Neural progenitor cell (in vitro differentiated cells): ENCODE results near the gene PLAC8. TPM values are rescaled to one million over a fixed set of nuclear protein-coding genes. Genes with fewer than 3 reads are reported as not detected.

Experiments
- DNase-seq: peaks from one replicate; pipeline ENCODE4 v3.0.0-alpha.2; 2016; ENCODE audit warnings: low spot score
- H2AFZ ChIP-seq: fragments of 200-600 bp; sonication (generic); replicated peaks from 2 replicates; pipeline ENCODE4 v1.6.1; 2016; ENCODE audit warnings: antibody characterized with exemption
- H3F3A ChIP-seq: fragments of 200-600 bp; sonication (generic); 2 replicates; pipeline ENCODE4 v1.6.1; 2016; ENCODE audit warnings: antibody characterized with exemption, low read depth
- H3K27ac ChIP-seq: fragments of 200-600 bp; sonication (generic); 2 replicates; pipeline ENCODE4 v1.5.1; 2016; ENCODE audit warnings: mild to moderate bottlenecking
- H3K27me3 ChIP-seq: fragments of 200-600 bp; sonication (generic); 2 replicates; pipeline ENCODE4 v1.6.1; 2016; ENCODE audit warnings: mild to moderate bottlenecking, moderate library complexity
- H3K36me3 ChIP-seq: fragments of 200-600 bp; sonication (generic); 2 replicates; pipeline ENCODE4 v1.5.1; 2016
- H3K4me1 ChIP-seq: fragments of 200-600 bp; sonication (generic); 2 replicates; pipeline ENCODE4 v1.6.1; 2016; ENCODE audit warnings: mixed run types
- H3K4me2 ChIP-seq: fragments of 200-600 bp; sonication (generic); 2 replicates; pipeline ENCODE4 v1.6.1; 2016
- H3K4me3 ChIP-seq: fragments of 200-600 bp; sonication (generic); 2 replicates; pipeline ENCODE4 v1.5.1; 2016
- H3K79me2 ChIP-seq: fragments of 200-600 bp; sonication (generic); 2 replicates; pipeline ENCODE4 v1.6.1; 2016; ENCODE audit warnings: low read depth
- H3K9ac ChIP-seq: fragments of 200-600 bp; sonication (generic); 2 replicates; pipeline ENCODE4 v1.6.1; 2016
- H3K9me3 ChIP-seq: fragments of 200-600 bp; sonication (generic); 2 replicates; pipeline ENCODE4 v1.5.1; 2016; ENCODE audit warnings: low read depth
- H4K20me1 ChIP-seq: fragments of 200-600 bp; sonication (generic); 2 replicates; pipeline ENCODE4 v1.6.1; 2016; ENCODE audit warnings: low read depth
- H3K27ac Mint-ChIP-seq: 3 replicates; pipeline ENCODE4 v1.8.0; 2021; ENCODE audit warnings: mixed read lengths
- H3K27me3 Mint-ChIP-seq: 2 replicates; pipeline ENCODE4 v1.8.0; 2022; ENCODE audit warnings: low read depth, mild to moderate bottlenecking, inconsistent platforms, moderate library complexity, mixed read lengths; ENCODE audit not compliant: insufficient read depth
- H3K36me3 Mint-ChIP-seq: 3 replicates; pipeline ENCODE4 v1.8.0; 2021; ENCODE audit warnings: mixed read lengths
- H3K4me1 Mint-ChIP-seq: 3 replicates; pipeline ENCODE4 v1.8.0; 2021; ENCODE audit warnings: mixed read lengths
- H3K4me3 Mint-ChIP-seq: 3 replicates; pipeline ENCODE4 v1.8.0; 2021; ENCODE audit warnings: mild to moderate bottlenecking, moderate library complexity, mixed read lengths
- H3K9me3 Mint-ChIP-seq: 3 replicates; pipeline ENCODE4 v1.8.0; 2020; ENCODE audit warnings: mixed read lengths
- CTCF ChIP-seq: fragments of 200-600 bp; sonication (generic); IDR thresholded peaks from 2 replicates; pipeline ENCODE4 v1.5.1; 2017; ENCODE audit warnings: antibody characterized with exemption, mild to moderate bottlenecking
- EZH2 ChIP-seq: fragments of 200-600 bp; sonication (generic); IDR thresholded peaks from 2 replicates; pipeline ENCODE4 v1.6.1; 2017; ENCODE audit warnings: antibody characterized with exemption, mild to moderate bottlenecking, moderate library complexity
- EZH2phosphoT487 ChIP-seq: fragments of 200-600 bp; sonication (generic); IDR thresholded peaks from 2 replicates; pipeline ENCODE4 v1.6.1; 2017; ENCODE audit warnings: antibody characterized with exemption
- total RNA-seq: library from RNA; depleted of rRNA; stranded (reverse); fragments of >200 nt; gene quantifications from 2 replicates; pipeline ENCODE4 v1.2.3, GENCODE V29; 2015; ENCODE audit warnings: low replicate concordance

PLAC8 gene
- total RNA-seq, 1 donor from 2014 or later = 0.15 TPM

- H3K27ac Mint-ChIP-seq = no peak overlapping the region
- H3K4me3 Mint-ChIP-seq = no peak overlapping the region
- no peak overlapping the region for H3K4me3 ChIP-seq
Observed at GRCh38 chr4:83125738-83126141, 11.2 kb upstream of the PLAC8 start.

GRCh38 chr4:83124111-83124780 lies 9.7 kb upstream of the PLAC8 start:
- Mint-ChIP-seq H3K27ac (no peak overlapping the region), H3K4me1 (no peaks in the 10 kb centered on the region), H3K36me3 (no peaks in the 10 kb centered on the region), H3K4me3 (no peak overlapping the region), H3K9me3 (peaks cover 7% of the 10 kb centered on the region), H3K27me3 (peaks cover 2% of the 10 kb centered on the region)
- Histone ChIP-seq H3K4me2 (no peak overlapping the region), H4K20me1 (no peaks in the 10 kb centered on the region), H3F3A (no peaks in the 10 kb centered on the region), H3K36me3 (no peaks in the 10 kb centered on the region), H3K9ac (no peak overlapping the region), H3K4me1 (no peaks in the 10 kb centered on the region), H3K27ac (no peak overlapping the region), H3K27me3 (no peaks in the 10 kb centered on the region), H3K79me2 (no peaks in the 10 kb centered on the region), H2AFZ (no peak overlapping the region), H3K4me3 (no peak overlapping the region), H3K9me3 (peaks cover 9% of the 10 kb centered on the region)
- TF ChIP-seq EZH2 (no peak), CTCF (no peak), EZH2phosphoT487 (no peak)
- no peak for DNase-seq

More at GRCh38 chr4:83125738-83126141, 11.2 kb upstream of the PLAC8 start:
- no peak overlapping the region for H3K27ac ChIP-seq
- no peak overlapping the region for H3K4me2 ChIP-seq
- H3K27me3 ChIP-seq = no peaks in the 10 kb centered on the region
- no peaks in the 10 kb centered on the region for H3K4me1 ChIP-seq
- no peak for DNase-seq
- no peaks in the 10 kb centered on the region for H3F3A ChIP-seq
- H3K36me3 ChIP-seq = no peaks in the 10 kb centered on the region
- peaks cover 7% of the 10 kb centered on the region for H3K9me3 Mint-ChIP-seq
- H3K4me1 Mint-ChIP-seq = no peaks in the 10 kb centered on the region
- H3K9me3 ChIP-seq = peaks cover 9% of the 10 kb centered on the region
- no peak overlapping the region for H3K9ac ChIP-seq
- peaks cover 2% of the 10 kb centered on the region for H3K27me3 Mint-ChIP-seq
- H3K36me3 Mint-ChIP-seq = no peaks in the 10 kb centered on the region
- no peak for TF ChIP-seq EZH2
- TF ChIP-seq CTCF = no peak
- H4K20me1 ChIP-seq = no peaks in the 10 kb centered on the region
- no peaks in the 10 kb centered on the region for H3K79me2 ChIP-seq
- H2AFZ ChIP-seq = no peak overlapping the region

- no peaks in the 10 kb centered on the region for H3K27me3 ChIP-seq
- H2AFZ ChIP-seq = no peak overlapping the region
- H3K36me3 ChIP-seq = no peaks in the 10 kb centered on the region
- H4K20me1 ChIP-seq = no peaks in the 10 kb centered on the region
- no peaks in the 10 kb centered on the region for H3K79me2 ChIP-seq
- peaks cover 5% of the 10 kb centered on the region for H3K9me3 Mint-ChIP-seq
- no peak overlapping the region for H3K4me2 ChIP-seq
- no peaks in the 10 kb centered on the region for H3F3A ChIP-seq
- H3K27ac ChIP-seq = no peak overlapping the region
- DNase-seq = no peak
- H3K4me3 ChIP-seq = no peak overlapping the region
- H3K27me3 Mint-ChIP-seq = peaks cover 2% of the 10 kb centered on the region
- no peak overlapping the region for H3K9ac ChIP-seq
- H3K4me1 ChIP-seq = no peaks in the 10 kb centered on the region
- H3K9me3 ChIP-seq = peaks cover 9% of the 10 kb centered on the region
- TF ChIP-seq EZH2 (no peak), EZH2phosphoT487 (no peak), CTCF (no peak)
- H3K4me1 Mint-ChIP-seq = peaks cover under 1% of the 10 kb centered on the region
- no peak overlapping the region for H3K27ac Mint-ChIP-seq
- H3K36me3 Mint-ChIP-seq = no peaks in the 10 kb centered on the region
- no peak overlapping the region for H3K4me3 Mint-ChIP-seq
Observed at GRCh38 chr4:83121246-83121645, 6.7 kb upstream of the PLAC8 start.
